GM19324 (cell line): ENCODE measurements around the gene ASF1B.
A peak's percentile ranks its signal among the peaks of the same experiment; 100 is the strongest.

Source experiments
- ATAC-seq: cut with Tn5 transposase; IDR thresholded peaks from one replicate; pipeline ENCODE4 v1.9.1; 2021; ENCODE audit warnings: mild to moderate bottlenecking, moderate library complexity; ENCODE audit not compliant: unreplicated experiment, low FRiP score

The ASF1B gene

DNA sequence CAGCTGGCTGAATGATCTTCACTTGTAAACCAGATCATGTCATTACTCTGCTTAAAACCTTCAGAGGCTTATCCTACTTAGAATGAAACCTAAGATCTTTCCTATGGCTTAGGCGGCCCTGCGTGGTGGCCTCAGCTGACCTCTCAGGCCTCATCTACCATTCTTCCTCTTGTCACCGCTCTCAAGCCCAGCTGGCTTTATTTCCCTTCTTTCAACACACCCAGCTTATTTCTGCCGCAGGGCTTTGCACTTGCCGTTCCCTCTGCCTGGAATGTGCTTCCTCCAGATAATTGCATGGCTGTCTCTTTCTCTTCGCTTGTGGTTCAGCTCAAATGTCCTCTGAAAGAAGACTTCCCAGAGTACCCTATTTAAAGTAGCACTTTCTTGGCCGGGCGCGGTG, 3.6 kb upstream of the ASF1B start:
- ATAC-seq: no peak

DNA sequence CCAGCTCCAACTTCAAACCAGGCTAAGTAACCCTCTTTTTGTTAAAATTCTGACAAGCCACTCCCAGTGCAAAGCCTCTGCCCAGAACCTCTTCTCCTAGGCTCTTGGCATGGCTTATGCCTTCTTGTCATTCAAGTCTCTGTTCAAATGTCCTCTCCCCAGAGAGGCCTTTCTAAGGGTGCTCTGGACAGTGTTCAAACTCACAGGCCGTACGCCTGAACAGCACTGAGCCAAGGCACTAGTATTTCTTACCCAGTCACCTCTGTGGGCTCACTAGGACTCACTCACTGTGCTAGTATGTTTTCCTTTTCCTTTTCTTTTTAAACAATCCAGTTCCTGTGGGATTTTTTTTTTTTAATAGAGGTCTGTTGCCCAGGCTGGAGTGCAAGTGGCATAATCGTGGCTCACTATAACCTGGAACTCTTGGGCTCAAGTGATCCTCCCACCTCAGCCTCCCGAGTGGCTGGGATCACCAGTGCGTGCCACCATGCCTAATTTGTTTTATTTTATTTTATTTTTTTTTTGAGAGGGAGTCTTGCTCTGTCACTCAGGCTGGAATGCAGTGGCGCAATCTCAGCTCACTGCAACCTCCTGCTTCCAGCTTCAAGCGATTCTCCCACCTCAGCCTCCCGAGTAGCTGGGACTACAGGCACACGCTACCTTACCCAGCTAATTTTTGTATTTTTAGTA, 2.3 kb upstream of the ASF1B start:
- no peak for ATAC-seq

DNA sequence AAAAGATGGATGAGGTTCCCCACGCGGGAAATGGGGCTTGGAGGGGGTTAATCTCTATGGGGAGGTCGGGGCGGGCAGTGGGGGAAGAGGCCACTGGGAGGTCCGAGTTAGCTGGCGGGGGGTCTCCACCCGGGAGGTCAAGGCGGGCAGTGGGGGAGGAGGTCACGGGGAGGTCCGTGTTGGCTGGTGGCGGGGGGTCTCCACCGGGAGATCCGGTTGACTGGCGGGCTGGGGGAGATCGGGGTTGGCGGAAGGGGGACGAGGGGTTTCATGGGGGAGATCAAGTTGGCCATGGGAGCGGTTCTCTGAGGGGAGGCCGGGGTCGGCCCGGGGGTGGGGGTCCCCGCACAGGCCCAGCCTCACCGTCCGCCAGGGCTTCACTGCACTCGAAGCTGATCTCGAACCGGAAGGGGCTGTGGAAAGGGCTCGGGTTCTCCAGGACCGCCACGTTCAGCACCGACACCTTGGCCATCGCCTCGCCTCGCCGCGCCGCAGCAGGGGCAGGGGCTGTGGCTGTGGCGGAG, 342 bp downstream of the ASF1B start:
- ATAC-seq: no peak

DNA sequence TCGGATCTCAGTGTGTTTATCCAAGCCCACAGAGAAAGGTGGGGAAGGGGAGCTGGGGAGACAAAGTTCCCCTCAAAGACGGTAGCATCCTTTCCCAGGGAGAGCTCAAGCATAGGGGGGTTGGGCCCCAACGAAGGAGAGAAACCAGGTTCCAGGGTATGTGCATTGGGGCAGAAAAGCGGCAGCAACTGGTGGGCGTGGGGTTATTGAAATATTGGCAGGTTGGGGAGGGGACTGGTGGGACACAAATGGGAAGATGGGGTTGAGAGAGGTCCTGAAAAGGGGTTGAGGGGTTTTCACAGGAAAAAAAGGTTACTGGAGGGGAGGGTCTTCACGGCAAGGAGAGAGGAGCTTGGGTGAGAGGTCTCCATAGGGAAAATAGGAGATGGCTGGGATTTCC, 1.0 kb downstream of the ASF1B start:
- ATAC-seq: no peak

DNA sequence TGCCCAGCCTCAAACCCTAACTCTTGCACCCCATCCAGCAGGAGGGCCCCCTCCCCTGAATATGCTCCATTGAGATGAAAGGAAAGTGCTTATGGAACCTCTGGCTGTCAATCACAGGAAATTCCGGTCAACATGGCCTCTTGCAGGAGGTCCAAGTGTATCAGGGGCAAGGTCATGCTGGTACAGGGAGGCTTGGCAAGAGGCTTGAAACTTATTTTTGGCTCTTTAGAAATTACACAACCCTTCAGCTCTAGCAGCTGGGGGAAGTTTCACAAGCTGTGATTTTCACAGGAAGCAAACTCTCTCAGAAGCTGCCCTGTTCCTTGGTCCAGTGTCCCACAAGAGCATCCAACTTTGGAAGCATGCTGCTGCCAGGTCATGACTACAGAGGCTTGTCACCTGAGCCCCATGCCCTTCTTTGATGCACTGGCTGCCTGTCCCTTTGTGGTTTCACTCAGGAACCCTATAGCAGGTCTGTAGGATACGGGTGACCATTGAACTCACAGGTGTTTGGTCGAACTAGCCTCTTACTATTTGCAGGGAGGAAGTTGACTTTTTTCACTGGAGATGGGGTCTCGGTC, 8.4 kb downstream of the ASF1B start:
- ATAC-seq: no peak

DNA sequence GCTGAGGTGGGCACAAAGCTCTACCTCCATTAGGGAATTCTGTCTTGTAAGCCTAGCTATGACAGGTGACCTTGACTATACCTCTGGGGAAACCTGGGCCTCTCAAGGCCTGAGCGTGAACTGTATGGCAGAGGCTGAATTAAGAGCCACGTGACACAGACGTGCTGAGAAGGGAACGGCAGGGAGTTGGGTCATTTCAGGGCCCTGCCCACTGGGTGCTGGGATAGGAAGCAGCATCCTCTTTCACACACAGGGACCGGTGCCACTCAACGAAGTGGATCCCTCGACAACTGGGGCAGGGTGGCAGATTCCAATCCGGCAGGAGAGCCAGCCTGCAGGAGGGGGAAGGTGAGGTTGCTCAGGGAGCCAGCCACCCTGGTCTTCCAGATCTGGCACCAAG, 9.2 kb downstream of the ASF1B start:
- no peak for ATAC-seq

DNA sequence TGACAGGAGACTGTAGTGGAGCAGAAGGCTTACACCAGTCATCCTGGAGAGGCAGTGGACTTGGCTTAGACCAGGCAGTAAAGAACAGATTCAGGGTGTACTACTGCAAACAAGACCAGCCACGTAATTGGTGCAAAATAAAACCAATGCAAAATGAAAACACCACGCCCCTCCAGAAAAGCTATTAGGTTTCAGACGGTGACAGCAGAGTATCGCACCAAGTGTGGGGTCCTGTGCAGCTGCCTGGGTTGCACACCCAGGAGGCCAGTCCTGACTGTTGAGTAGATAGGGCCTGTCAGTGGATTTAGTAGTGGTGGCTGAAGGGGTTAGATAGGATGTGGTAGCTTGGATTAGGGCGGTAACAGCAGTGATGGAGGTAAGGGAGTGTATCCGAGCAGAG, 13.5 kb downstream of the ASF1B start:
- no peak for ATAC-seq

DNA sequence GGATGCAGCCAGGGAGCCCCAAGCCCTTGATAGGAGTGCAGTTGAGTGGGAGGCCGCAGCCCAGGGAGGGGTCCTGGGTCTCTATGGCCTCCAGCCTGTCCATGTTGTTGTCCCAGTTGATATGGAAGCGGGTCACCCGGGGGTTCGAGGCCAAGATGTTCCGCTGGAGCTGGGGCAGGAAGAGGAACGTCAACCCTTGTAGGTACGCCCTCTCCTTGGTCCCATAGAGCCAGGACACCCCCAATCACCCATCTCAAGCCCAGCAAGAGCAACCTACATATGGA, 15.9 kb downstream of the ASF1B start:
- no peak for ATAC-seq

DNA sequence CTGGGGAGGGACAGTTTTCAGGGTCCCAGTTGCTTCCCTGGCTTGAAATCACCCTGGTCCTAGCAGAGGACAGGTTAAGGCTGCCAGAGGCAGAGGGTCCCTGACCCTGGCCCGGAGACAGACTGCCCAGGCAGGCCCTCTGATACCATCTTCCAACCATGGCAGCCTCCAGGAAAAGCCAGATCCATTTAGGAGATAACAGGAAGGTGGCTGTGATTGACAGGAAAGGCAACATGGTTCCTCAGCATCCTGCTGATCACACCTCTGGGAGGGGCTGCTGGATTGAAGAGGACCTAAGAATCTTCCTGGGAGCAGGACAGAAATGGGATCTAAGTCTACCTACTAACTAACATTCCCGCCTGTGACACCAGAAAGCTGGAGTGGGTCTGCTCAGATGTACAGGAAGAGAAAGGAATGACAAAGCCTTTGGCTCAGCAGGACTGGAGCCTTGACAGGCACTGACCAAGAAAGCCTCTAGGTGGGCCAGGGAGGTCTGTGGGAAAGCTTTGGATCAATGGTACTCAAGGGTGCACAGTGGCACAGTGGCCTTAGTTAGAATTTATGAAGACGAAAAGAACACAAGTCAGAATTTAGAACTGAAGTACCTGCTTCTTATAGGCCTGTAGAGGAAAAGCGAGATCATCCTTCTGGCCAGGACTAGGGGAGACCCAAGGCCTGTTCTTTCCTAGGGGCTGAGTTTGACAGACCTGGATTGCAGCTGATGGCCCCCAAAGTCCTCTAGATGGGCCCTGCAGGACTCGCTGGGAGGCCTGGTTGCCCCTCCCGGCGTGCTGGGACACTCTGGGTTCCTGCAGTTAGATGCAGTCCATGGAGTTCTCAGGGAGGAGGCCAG, 16.5 kb downstream of the ASF1B start:
- ATAC-seq: no peak

DNA sequence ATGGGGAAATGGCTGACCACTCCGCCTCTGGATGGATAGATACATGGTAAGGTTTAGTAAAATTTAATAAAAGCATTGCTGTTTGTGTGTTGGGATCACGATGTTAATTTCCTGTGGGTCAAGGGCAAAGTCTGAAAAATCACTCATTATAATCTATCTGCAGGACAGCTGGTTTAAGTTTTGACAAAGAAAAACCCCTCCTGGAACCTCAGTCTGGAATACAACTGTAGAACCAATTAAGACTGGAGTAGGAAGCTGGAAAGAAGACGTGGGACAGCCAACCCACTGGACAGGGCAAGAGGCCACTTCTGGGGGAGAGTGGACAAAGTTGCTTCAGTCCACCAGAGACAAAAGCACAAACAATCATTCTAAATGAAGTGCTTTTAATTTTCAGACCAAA, 17.2 kb downstream of the ASF1B start:
- no peak for ATAC-seq

DNA sequence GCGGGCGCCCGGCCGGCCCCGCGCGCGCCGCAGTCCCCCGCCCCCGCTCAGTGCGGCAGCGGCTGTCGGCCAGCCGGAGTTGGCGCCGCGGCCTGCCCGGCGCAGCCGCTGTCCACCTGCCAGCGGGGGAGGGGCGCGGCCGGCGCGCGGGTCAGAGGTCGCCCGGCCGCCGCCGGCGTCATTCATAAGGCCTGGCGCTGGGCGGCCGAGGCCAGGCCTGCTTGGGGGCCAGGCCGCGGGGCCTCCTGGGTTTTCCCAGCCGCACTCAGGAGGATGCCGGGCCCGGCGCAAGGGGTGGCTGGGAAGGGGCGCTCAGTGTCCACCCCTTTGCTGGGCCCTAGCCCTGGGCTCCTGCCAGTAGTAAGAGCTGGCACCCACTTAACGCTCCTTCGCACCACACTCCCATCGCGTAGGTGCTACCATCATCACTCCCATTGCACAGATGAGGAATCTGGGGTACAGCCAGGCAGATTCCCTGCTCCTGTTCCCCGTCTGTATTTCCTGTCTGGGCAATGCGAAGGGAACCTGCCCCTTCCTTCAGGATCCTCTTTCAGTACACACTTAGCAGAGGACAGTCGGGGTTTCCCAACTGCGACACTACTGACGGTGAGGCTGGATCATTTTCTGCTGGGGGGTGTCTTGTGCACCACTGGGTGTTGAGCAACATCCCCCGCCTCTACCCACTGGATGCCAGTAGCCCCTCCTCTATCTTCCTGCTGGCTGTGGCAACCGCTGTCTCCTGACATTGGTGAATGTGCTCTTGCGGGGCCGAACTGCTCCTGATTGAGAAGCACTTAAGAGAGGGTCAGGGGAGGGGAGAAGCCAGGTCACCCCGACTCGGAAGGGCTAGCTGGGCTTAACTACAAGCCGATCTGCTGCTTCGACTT, 18.0 kb downstream of the ASF1B start:
- ATAC-seq: peak; percentile 34

DNA sequence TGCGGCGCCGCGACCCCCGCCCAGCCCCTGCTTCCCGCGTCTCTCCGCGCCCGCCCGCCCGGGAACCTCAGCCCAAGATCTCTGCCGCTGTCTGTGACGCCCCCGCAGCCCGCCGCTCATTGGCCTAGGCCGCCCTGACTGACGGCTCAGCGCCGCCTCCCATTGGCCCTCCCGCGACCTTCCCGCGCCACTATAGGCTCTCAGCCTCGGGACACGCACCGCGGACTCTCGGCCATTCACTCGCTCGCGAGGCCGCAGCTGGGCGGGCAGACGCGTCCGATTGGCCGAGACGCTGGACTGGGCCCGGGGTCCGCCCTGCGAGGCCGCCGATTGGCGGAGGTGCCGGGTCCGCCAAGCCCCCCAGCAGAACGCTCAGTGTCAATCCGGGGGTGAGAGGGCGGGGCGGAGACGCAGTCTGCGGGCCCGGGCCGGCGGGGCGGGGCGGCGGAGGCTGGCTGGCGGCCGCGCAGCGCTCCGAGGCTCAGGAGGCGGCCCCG, 18.7 kb downstream of the ASF1B start, which contains the start of gene PRKACA:
Gene PRKACA (minus strand): TSS at position 95 of the 497 bp plus-strand sequence. CDS start 215 bp downstream, outside the sequence.
- peak; percentile 89 for ATAC-seq

DNA sequence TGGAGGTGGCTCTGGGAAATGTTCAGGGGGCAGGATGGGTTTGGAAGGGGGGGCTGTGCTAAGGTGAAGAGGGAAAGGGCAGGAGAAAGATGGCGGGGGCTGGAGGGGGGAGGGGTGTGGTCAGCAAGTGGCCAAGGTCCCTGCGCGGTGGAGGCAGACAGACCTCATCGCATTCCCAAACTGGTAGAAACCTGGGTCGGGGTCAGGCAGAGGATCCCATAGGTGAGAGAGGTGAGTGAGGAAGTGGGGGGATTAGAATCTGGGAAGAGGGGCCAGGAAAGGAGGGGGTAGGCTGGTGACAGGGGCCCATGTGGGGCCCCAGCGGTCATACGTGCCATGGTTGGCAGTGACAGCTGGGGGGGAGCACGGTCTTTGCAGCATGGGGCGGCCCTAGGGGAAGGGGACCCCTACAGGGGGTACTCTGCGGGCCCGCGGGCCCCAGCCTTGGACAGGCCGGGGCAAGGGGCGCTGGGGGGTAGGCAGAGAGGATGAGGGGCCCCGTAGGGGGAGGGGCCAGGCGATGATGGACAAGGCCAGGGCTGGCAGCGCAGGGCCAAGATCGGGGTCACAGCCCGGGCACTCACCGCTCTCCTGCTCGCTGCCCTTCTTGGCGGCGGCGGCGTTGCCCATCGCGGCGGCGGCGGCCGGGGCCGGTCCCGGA, 19.3 kb downstream of the ASF1B start:
- no peak for ATAC-seq

DNA sequence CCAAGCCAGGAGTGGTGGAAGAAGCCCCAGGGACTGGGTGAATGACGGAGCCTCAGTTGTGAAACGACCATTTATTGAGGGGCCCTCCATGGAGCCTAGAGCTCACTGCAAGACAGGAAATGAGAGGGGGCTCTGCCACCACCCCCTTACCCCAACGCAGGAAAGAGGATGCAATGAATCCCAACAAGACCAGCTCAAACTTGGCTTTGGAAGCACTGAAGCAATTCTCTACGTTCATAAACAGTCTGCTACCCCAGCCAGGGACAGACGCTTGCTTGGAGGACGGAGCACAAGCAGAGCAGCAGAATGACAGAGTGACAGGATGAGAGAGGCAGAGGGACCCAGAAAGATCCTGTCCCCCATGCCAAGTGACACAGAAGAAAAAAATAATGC, 19.9 kb downstream of the ASF1B start:
- no peak for ATAC-seq

DNA sequence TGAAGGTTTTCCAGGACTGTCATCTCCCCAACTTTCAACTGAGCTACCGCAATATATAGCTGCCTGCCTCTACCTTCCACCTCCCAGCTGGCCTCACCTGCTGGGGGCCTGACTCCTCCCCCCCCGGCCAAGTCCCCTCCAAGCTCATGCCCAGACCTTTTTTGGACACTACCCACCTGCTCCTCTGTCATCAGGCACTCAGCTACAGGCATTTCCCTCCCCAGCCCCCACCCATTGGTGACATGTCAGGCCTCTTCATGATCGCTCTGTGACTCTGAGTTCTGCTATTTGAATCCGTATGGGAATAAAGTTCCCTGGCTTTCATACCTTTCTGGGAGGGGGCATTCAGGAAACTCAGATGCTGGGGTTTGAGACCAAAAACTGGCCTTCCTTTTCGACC, 20.6 kb downstream of the ASF1B start:
- ATAC-seq: no peak

DNA sequence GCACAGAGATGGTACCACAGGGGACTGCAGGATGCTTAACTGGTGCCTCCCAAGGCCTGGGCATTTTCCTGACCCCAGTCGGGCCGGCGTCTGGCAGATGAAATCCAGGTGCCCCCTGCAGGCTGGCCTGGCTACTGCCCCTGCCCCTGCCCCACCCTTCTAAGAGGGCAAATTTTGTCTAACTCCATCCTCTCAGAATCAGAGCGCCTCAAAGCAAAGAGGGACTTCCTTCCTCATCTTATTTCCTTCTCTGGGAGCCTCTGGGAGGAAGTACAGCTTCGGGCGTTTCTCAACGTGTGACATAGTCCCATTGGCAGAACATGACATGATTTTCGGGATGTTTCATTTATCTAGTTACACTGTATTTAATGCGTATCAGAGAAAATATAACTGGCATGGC, 21.5 kb downstream of the ASF1B start:
- ATAC-seq: no peak

DNA sequence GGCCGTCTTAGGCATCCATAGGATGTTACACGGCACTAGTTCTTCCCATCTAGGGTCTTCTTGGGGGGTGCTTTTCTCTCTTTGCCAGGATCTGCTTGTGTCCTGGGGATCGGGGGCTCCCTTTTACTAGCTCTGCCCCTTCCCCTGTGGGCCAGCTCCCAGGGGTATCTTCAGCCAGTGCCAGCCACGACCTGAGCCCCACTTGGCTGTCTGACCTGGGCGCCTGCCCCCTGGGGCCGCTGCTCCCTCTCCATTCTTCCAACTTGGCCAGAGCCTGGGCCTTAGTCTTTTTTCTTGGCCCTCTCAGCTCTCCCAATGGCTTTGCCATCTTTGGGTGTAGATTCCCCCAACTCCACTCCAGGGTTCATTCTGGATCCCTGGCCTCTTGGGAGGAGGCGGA, 21.9 kb downstream of the ASF1B start:
- ATAC-seq: no peak

DNA sequence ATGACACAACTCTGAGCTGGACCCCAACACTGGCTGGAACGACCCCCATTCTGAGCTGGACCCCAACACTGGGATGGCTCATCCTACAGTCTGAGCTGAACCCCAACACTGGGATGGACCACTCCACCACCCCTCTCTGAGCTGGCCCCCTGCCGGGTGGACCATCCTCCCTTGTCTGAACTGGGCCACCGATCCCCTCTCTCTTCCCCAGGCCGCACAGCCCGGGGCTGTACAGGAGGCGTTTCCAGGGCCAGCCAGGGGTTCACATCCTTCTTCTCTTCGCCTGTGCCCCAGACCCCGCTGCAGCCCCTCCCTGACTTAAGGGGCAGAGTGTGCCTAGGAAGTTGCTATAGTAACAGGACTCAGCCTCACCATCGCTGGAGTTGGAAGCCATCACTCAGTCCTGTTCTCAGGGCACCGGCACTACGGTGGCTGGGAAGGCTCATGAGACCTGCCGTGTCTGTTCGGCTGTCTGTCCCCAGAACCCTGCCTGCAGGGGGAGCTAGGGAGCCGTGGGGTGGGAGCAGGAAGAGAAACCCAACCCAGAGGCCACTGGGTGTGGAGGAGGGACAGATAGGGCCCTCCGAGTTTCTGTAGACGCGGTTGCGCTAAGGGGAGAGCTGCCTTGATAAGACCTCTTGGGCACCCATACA, 22.5 kb downstream of the ASF1B start:
- ATAC-seq: no peak

DNA sequence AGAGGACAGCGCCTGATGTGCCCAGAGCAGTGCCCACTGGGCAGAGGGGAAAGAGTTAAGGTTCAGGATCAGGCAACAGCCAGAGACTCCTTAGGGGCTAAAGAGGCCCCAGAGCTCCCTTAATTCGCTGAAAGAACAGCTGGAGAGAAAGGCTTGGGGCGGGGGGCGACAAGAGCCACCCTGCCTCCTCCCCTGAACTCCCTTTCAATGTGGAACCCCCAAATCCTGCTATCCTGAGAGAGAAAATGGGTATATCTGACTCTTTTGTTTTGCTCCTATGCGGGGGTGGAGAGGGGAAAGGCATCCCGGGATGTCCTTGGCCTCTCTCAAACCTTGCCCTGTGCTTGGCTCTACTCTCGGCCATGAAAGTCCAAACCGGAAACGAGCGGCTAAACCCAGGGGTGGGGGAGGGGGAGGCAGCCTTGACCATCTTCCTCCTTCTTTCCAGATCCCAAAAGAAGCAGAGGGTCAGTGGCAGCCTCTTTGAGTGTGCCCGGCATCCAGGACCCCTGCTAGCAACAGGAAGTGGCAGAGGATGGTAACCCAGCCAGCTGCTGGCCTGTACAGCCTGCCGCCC, 23.5 kb downstream of the ASF1B start:
- no peak for ATAC-seq
